Mesendoderm (in vitro differentiated cells): ENCODE data around the gene PGBD5.

Experiments used
- DNase-seq: peaks from one replicate; pipeline ENCODE4 v3.0.0; 2013
- H2AK5ac ChIP-seq: 2 replicates; pipeline ENCODE4 v1.6.1; 2013; ENCODE audit warnings: low read length, inconsistent platforms
- H2BK120ac ChIP-seq: 2 replicates; pipeline ENCODE4 v1.6.1; 2013; ENCODE audit warnings: low read depth, mild to moderate bottlenecking, low read length, moderate library complexity, mixed read lengths
- H2BK15ac ChIP-seq: replicated peaks from 2 replicates; pipeline ENCODE4 v1.6.1; 2013; ENCODE audit warnings: low read depth, mild to moderate bottlenecking, moderate library complexity
- H2BK5ac ChIP-seq: 2 replicates; pipeline ENCODE4 v1.6.1; 2013; ENCODE audit warnings: low read length, inconsistent platforms
- H3K18ac ChIP-seq: 2 replicates; pipeline ENCODE4 v1.6.1; 2013; ENCODE audit warnings: mild to moderate bottlenecking, low read length, mixed read lengths
- H3K23ac ChIP-seq: one replicate; pipeline ENCODE4 v1.6.1; 2013; ENCODE audit warnings: low read length
- H3K27ac ChIP-seq: 2 replicates; pipeline ENCODE4 v1.5.1; 2013; ENCODE audit warnings: low read depth, mild to moderate bottlenecking, inconsistent platforms, low read length, moderate library complexity
- H3K27me3 ChIP-seq: 2 replicates; pipeline ENCODE4 v1.6.1; 2013; ENCODE audit warnings: low read length, control low read depth, mild to moderate bottlenecking, inconsistent platforms; ENCODE audit not compliant: insufficient read depth, poor library complexity
- H3K36me3 ChIP-seq: 2 replicates; pipeline ENCODE4 v1.6.1; 2013; ENCODE audit warnings: low read length, inconsistent platforms; ENCODE audit not compliant: control insufficient read depth, insufficient read depth
- H3K4ac ChIP-seq: one replicate; pipeline ENCODE4 v1.6.1; 2013; ENCODE audit warnings: low read depth, mild to moderate bottlenecking, low read length, moderate library complexity
- H3K4me1 ChIP-seq: 2 replicates; pipeline ENCODE4 v1.6.1; 2013; ENCODE audit warnings: low read depth, low read length, inconsistent platforms; ENCODE audit not compliant: control insufficient read depth
- H3K4me2 ChIP-seq: 2 replicates; pipeline ENCODE4 v1.6.1; 2013; ENCODE audit warnings: low read length
- H3K4me3 ChIP-seq: 2 replicates; pipeline ENCODE4 v1.5.1; 2013; ENCODE audit warnings: mild to moderate bottlenecking, low read length
- H3K56ac ChIP-seq: one replicate; pipeline ENCODE4 v1.6.1; 2013; ENCODE audit warnings: low read length
- H3K79me1 ChIP-seq: 2 replicates; pipeline ENCODE4 v1.6.1; 2013; ENCODE audit warnings: low read length, inconsistent platforms
- H3K79me2 ChIP-seq: 2 replicates; pipeline ENCODE4 v1.6.1; 2013; ENCODE audit warnings: mild to moderate bottlenecking, low read length; ENCODE audit not compliant: control insufficient read depth, insufficient read depth
- H3K9ac ChIP-seq: 2 replicates; pipeline ENCODE4 v1.6.1; 2013; ENCODE audit warnings: low read length, inconsistent platforms
- H4K5ac ChIP-seq: one replicate; pipeline ENCODE4 v1.6.1; 2013; ENCODE audit warnings: low read length
- H4K8ac ChIP-seq: one replicate; pipeline ENCODE4 v1.6.1; 2013; ENCODE audit warnings: low read depth, mild to moderate bottlenecking, control low read depth, low read length, moderate library complexity
- WGBS: extraction: QIAGEN DNeasy Blood & Tissue Kit; methylation state at CpG from one replicate; pipeline ENCODE4 v1.1.7; 2013; ENCODE audit warnings: low lambda C conversion rate, missing lambda C conversion rate; ENCODE audit not compliant: insufficient coverage; ENCODE audit errors: extremely low coverage; 5-methylcytosine and 5-hydroxymethylcytosine counted together

The PGBD5 gene

DNA sequence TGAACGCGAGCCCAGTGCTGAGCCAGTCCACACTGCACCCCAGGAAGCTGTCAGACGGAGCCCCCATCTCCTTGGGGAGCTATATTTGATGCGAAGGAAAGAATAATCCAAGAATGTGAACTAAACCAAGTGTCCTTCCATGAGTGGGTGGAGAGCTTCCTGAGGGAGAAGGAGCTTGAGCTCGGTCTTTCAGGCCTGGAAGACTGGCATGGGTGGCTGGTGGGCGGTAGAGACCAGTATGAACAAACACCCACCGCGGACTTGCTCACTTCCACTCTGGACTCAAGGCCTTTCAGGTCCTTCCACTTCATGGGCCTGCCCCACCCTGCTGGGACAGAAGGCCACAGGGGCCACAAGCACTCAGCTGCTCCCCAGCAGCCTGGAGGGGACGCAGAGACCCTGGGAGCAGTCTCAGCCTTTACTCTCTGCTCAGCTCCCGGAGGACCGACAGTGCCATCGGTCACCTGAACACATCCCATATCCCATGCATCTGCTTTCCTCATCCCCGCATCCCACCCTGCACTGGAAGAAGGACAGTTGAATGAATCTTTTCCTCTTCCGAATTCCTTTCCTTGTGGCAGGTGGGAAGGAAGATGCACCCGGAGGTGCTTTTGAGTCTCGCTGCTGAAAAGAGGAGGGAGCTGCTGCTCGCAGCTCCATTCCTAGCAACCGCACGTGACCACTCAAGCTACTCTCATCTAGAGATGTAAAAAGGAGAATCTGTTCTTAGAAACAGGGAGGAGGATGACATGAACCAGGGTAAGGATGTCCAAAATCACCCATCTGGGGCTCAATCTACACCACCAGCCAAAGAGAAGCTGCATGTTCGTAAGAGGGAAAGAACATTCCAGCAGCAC, 92.3 kb downstream of the PGBD5 start:
- no peak overlapping the region for H3K23ac ChIP-seq
- H3K27ac ChIP-seq: no peak overlapping the region
- H3K27me3 ChIP-seq: no peaks in the 10 kb centered on the region
- H2BK15ac ChIP-seq: no peak overlapping the region
- no peak overlapping the region for H4K5ac ChIP-seq
- no peak overlapping the region for H3K4me2 ChIP-seq
- H3K79me2 ChIP-seq: no peaks in the 10 kb centered on the region
- no peak overlapping the region for H3K4me3 ChIP-seq
- no peak overlapping the region for H2BK120ac ChIP-seq
- no peak overlapping the region for H3K18ac ChIP-seq
- H3K79me1 ChIP-seq: no peaks in the 10 kb centered on the region
- WGBS: no CpG with 5 or more reads among the region's 20 CpGs
- no peak overlapping the region for H2BK5ac ChIP-seq
- H3K56ac ChIP-seq: no peak overlapping the region
- no peak overlapping the region for H3K9ac ChIP-seq
- H4K8ac ChIP-seq: no peak overlapping the region
- DNase-seq: no peak
- no peaks in the 10 kb centered on the region for H3K36me3 ChIP-seq
- no peaks in the 10 kb centered on the region for H3K4me1 ChIP-seq
- H2AK5ac ChIP-seq: no peak overlapping the region
- no peak overlapping the region for H3K4ac ChIP-seq

DNA sequence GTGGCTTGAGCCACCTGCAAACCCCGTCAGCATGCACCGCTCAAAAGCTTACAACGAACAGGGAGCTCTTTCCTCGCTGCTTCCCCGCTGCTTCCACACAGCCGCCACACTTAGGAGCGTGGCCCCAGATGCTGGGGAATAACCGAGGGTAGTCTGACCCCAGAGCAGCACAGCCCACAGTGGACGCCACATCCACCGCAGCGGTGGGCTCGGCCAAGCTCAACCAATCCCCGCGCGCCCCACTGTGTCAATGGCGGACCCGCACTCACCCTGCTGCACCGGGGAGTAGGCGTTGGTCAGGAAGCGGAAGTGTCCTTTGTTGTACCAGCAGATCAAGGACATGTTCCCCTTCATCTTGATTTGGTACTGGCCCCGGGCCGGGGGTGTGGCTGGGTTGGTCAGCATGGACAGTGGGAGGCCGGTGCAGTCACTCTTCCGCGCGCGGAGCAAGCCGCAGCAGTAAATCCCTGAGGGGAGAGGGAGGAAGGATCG, 93.5 kb downstream of the PGBD5 start:
- H3K4me1 ChIP-seq: no peaks in the 10 kb centered on the region
- H3K36me3 ChIP-seq: no peaks in the 10 kb centered on the region
- no peak overlapping the region for H3K18ac ChIP-seq
- H2BK5ac ChIP-seq: no peak overlapping the region
- H3K79me2 ChIP-seq: no peaks in the 10 kb centered on the region
- H2BK120ac ChIP-seq: no peak overlapping the region
- no peak overlapping the region for H2BK15ac ChIP-seq
- peak overlapping the region; percentile 76 for H3K56ac ChIP-seq
- H2AK5ac ChIP-seq: no peak overlapping the region
- H3K27ac ChIP-seq: no peak overlapping the region
- peak; percentile 40 for DNase-seq
- H3K23ac ChIP-seq: no peak overlapping the region
- no peak overlapping the region for H4K5ac ChIP-seq
- peak overlapping the region; percentile 26 for H3K4me2 ChIP-seq
- H3K27me3 ChIP-seq: no peaks in the 10 kb centered on the region
- WGBS: no CpG with 5 or more reads among the region's 29 CpGs
- no peak overlapping the region for H4K8ac ChIP-seq
- H3K4ac ChIP-seq: no peak overlapping the region
- H3K79me1 ChIP-seq: no peaks in the 10 kb centered on the region
- H3K9ac ChIP-seq: peak overlapping the region; percentile 48
- H3K4me3 ChIP-seq: peak overlapping the region; percentile 25

DNA sequence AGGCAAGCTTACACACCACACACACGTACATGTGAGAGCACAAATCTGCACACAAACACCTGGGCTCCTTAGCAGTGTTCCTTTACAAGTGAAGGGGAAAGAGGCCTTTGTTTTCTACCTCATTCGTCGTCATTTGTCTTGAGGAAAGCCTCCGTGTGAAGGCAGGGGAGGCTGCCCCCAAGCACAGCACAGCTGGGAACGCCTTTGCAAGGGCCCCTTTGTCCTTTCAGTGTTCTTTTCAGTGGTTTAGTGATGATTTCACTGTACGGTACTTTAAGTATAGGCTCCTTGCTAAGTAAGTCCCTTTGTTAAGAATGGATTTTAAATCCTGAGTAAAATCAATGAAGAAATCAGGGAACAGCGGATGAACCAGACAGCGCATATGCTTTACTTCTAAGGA, 94.1 kb downstream of the PGBD5 start:
- H3K4me3 ChIP-seq: no peak overlapping the region
- H3K56ac ChIP-seq: peak overlapping the region; percentile 73
- H3K27me3 ChIP-seq: no peaks in the 10 kb centered on the region
- no peak overlapping the region for H2BK120ac ChIP-seq
- H2AK5ac ChIP-seq: no peak overlapping the region
- no peak for DNase-seq
- no peak overlapping the region for H4K8ac ChIP-seq
- H3K4ac ChIP-seq: no peak overlapping the region
- no peak overlapping the region for H3K27ac ChIP-seq
- no peak overlapping the region for H4K5ac ChIP-seq
- no CpG with 5 or more reads among the region's 8 CpGs for WGBS
- no peaks in the 10 kb centered on the region for H3K4me1 ChIP-seq
- H3K23ac ChIP-seq: no peak overlapping the region
- H3K36me3 ChIP-seq: no peaks in the 10 kb centered on the region
- no peak overlapping the region for H3K4me2 ChIP-seq
- no peak overlapping the region for H2BK15ac ChIP-seq
- no peaks in the 10 kb centered on the region for H3K79me2 ChIP-seq
- H3K9ac ChIP-seq: no peak overlapping the region
- no peaks in the 10 kb centered on the region for H3K79me1 ChIP-seq
- no peak overlapping the region for H3K18ac ChIP-seq
- H2BK5ac ChIP-seq: no peak overlapping the region

DNA sequence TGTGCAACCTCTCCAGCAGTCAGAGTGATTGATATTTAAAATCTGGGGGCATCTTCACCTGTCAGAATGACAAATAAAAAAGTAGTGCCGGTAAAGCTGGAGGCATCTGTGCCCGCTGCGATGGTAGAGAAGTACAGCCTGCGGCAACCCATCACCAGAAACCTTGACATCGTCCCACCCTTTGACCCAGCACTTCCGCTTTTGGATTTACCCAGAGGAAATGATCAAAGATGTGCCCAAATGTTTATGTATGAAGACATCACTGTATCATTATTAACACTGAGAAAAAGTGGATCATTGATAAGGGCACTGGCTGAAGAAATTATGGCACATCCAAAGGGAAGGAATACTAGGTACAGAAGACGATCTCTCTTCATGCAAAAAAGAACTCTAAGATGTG, 96.0 kb downstream of the PGBD5 start:
- Histone ChIP-seq H2AK5ac (no peak overlapping the region), H2BK5ac (no peak overlapping the region), H3K18ac (no peak overlapping the region), H3K56ac (no peak overlapping the region), H3K4ac (no peak overlapping the region), H3K23ac (no peak overlapping the region), H2BK120ac (no peak overlapping the region), H2BK15ac (no peak overlapping the region), H3K9ac (no peak overlapping the region), H3K27me3 (no peaks in the 10 kb centered on the region), H3K4me3 (no peak overlapping the region), H3K79me1 (no peaks in the 10 kb centered on the region), H3K36me3 (no peaks in the 10 kb centered on the region), H3K4me1 (no peaks in the 10 kb centered on the region), H3K79me2 (no peaks in the 10 kb centered on the region), H4K5ac (no peak overlapping the region), H4K8ac (no peak overlapping the region), H3K4me2 (no peak overlapping the region), H3K27ac (no peak overlapping the region)
- no peak for DNase-seq
- WGBS: no CpG with 5 or more reads among the region's 7 CpGs

DNA sequence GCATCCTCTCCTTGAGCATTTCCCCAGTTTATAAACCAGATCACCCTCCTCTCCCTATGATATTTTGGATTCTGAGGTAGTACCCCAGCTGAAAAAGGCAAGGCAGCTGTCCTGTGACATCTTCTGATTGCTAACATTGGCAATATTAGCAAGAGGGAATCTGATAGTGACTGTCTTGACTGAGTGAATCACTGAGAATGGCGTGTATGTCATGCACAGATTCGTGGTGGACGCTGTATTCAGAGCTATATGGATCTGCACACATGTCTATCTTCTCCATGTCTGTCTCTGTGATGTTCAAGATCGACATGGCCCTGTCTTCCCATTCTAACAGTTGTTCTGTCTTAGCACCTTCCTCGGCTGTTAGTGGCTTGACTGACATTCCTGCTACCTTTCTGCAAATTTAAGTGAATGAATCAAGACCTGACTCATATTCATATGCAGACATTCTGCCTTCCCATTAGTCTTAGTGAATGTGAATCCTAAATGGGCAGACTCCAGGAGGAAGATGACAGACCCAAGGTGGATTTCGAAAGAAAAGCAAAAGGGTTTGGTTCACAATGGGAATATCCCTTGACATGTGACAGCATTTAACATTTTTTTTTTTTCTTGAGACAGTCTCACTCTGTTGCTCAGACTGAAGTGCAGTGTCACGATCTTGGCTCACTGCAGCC, 97.7 kb downstream of the PGBD5 start:
- Histone ChIP-seq H4K5ac (no peak overlapping the region), H2AK5ac (no peak overlapping the region), H4K8ac (no peak overlapping the region), H3K4ac (no peak overlapping the region), H3K27me3 (no peaks in the 10 kb centered on the region), H3K4me2 (no peak overlapping the region), H3K36me3 (no peaks in the 10 kb centered on the region), H3K18ac (no peak overlapping the region), H2BK5ac (no peak overlapping the region), H3K23ac (no peak overlapping the region), H3K9ac (no peak overlapping the region), H3K79me2 (no peaks in the 10 kb centered on the region), H2BK120ac (no peak overlapping the region), H3K4me1 (no peaks in the 10 kb centered on the region), H3K4me3 (no peak overlapping the region), H3K79me1 (no peaks in the 10 kb centered on the region), H3K27ac (no peak overlapping the region), H3K56ac (no peak overlapping the region), H2BK15ac (no peak overlapping the region)
- DNase-seq: no peak
- no CpG with 5 or more reads among the region's 7 CpGs for WGBS
